HEK293 (cell line): ENCODE data around the gene ATP8B1.

Experiments used
- MEIS1 ChIP-seq: sonication (generic); formaldehyde crosslinking; IDR thresholded peaks from 2 replicates; pipeline ENCODE4 v1.8.1; 2022; ENCODE audit warnings: missing genetic modification reagents, mild to moderate bottlenecking, borderline replicate concordance
- REST ChIP-seq: fragments of 450-650 bp; formaldehyde crosslinking; IDR thresholded peaks from 2 replicates; pipeline ENCODE4 v1.5.1; 2016; ENCODE audit warnings: missing biosample characterization, missing genetic modification characterization
- TCF7L2 ChIP-seq: IDR thresholded peaks from 2 replicates; pipeline ENCODE4 v1.6.1; 2011; ENCODE audit warnings: low read depth, mild to moderate bottlenecking, inconsistent platforms, low read length, moderate library complexity, borderline replicate concordance
- ZNF416 ChIP-seq: fragments of 450-650 bp; formaldehyde crosslinking; IDR thresholded peaks from 2 replicates; pipeline ENCODE4 v1.5.1; 2016; ENCODE audit warnings: missing biosample characterization, missing genetic modification characterization
- ZNF660 ChIP-seq: fragments of 450-650 bp; IDR thresholded peaks from 2 replicates; pipeline ENCODE4 v1.5.1; 2018; ENCODE audit warnings: missing biosample characterization, mild to moderate bottlenecking, missing genetic modification characterization

DNA sequence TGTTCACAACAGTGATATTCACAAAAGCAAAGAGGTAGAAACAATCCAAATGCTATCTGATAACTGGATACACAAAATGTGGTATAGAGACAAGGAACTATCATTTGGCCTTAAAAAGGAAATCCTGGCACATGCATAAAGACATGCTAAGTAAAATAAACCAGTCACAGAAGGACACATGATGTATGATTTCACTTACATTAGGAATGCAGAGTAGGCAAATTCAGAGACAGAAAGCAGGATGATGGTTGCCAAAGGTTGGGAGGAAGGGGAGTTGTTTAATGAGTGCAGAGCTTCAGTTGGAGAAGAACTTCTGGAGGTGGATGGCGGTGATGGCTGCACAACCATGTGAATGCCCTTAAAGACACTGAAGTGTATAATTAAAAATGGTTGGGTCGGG, 38.1 kb downstream of the ATP8B1 start:
- TF ChIP-seq ZNF416 (tag by site-specific recombination): no peak
- TF ChIP-seq TCF7L2: no peak
- no peak for TF ChIP-seq ZNF660 (tag by site-specific recombination)
- no peak for TF ChIP-seq REST (tag by site-specific recombination)
- TF ChIP-seq MEIS1 (CRISPR knock-in tag): no peak
